Cardiac muscle cell (in vitro differentiated cells and primary cell): Measurements from ENCODE around the gene BCL3. TPM values are rescaled to one million over a fixed set of nuclear protein-coding genes. Genes with fewer than 3 reads are reported as not detected.

Experiments used
- DNase-seq, 2 donors: peaks; one replicate each; pipeline versions ENCODE4 v3.0.0 to v3.0.0-alpha.2; 2010 to 2017; ENCODE audit warnings: low read depth in 1 of 2, low spot score in 1 of 2
- H3K27ac ChIP-seq: fragments of 200-600 bp; sonication (generic); 2 replicates; pipeline ENCODE4 v1.5.1; 2016
- H3K27me3 ChIP-seq: fragments of 200-600 bp; sonication (generic); 2 replicates; pipeline ENCODE4 v1.6.0; 2016; ENCODE audit warnings: control low read depth
- H3K36me3 ChIP-seq: fragments of 200-600 bp; sonication (generic); 2 replicates; pipeline ENCODE4 v1.5.1; 2016; ENCODE audit warnings: control low read depth
- H3K4me1 ChIP-seq: fragments of 200-600 bp; sonication (generic); 2 replicates; pipeline ENCODE4 v1.8.1; 2017; ENCODE audit warnings: low read depth, mild to moderate bottlenecking, mixed run types
- H3K4me3 ChIP-seq: fragments of 200-600 bp; sonication (generic); 2 replicates; pipeline ENCODE4 v1.5.1; 2016; ENCODE audit warnings: mild to moderate bottlenecking
- H3K9me3 ChIP-seq: fragments of 200-600 bp; sonication (generic); 2 replicates; pipeline ENCODE4 v1.5.1; 2017; ENCODE audit warnings: low read depth, mild to moderate bottlenecking, control low read depth
- polyA plus RNA-seq: library from polyadenylated mRNA; unstranded; fragments of >200 nt; fragmentation: Nextera tagmentation; extraction: Ambion mirVana; gene quantifications from 2 replicates; pipeline ENCODE4 v1.2.1, GENCODE V29; 2016
- total RNA-seq: library from RNA; depleted of rRNA; stranded (reverse); fragments of >200 nt; gene quantifications from 2 replicates; pipeline ENCODE4 v1.2.3, GENCODE V29; 2016
- TF ChIP-seq, protein P1 (sequence below): IDR thresholded peaks from 2 replicates; pipeline ENCODE4 v1.5.1; 2012; ENCODE audit warnings: low read depth, mild to moderate bottlenecking, low read length

Gene BCL3
- total and polyA plus RNA-seq, 2 experiments from 2014 or later, result 12.4 to 15.3 TPM

DNA sequence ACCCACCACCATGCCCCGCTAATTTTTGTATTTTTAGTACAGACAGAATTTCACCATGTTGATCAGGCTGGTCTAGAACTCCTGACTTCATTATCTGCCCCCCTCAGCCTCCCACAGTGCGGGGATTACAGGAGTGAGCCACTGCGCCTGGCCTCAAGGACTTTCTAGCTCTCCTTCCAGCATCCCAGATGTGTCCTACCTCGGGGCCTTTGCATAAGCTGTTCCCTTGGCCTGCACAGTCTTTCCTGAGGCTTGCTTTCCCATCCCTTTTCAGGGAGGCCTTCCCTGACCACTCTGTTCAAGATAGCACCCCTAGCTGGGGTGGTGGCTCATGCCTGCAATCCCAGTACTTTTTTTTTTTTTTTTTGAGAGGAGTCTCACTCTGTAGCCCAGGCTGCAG, 46.1 kb downstream of the BCL3 start:
- Histone ChIP-seq H3K4me1 (peaks cover 7% of the 10 kb centered on the region), H3K9me3 (no peaks in the 10 kb centered on the region), H3K27ac (no peak overlapping the region), H3K36me3 (no peaks in the 10 kb centered on the region), H3K27me3 (no peaks in the 10 kb centered on the region), H3K4me3 (no peak overlapping the region)
- TF ChIP-seq, protein P1, sequence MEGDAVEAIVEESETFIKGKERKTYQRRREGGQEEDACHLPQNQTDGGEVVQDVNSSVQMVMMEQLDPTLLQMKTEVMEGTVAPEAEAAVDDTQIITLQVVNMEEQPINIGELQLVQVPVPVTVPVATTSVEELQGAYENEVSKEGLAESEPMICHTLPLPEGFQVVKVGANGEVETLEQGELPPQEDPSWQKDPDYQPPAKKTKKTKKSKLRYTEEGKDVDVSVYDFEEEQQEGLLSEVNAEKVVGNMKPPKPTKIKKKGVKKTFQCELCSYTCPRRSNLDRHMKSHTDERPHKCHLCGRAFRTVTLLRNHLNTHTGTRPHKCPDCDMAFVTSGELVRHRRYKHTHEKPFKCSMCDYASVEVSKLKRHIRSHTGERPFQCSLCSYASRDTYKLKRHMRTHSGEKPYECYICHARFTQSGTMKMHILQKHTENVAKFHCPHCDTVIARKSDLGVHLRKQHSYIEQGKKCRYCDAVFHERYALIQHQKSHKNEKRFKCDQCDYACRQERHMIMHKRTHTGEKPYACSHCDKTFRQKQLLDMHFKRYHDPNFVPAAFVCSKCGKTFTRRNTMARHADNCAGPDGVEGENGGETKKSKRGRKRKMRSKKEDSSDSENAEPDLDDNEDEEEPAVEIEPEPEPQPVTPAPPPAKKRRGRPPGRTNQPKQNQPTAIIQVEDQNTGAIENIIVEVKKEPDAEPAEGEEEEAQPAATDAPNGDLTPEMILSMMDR, result no peak
- DNase-seq, result no peak

DNA sequence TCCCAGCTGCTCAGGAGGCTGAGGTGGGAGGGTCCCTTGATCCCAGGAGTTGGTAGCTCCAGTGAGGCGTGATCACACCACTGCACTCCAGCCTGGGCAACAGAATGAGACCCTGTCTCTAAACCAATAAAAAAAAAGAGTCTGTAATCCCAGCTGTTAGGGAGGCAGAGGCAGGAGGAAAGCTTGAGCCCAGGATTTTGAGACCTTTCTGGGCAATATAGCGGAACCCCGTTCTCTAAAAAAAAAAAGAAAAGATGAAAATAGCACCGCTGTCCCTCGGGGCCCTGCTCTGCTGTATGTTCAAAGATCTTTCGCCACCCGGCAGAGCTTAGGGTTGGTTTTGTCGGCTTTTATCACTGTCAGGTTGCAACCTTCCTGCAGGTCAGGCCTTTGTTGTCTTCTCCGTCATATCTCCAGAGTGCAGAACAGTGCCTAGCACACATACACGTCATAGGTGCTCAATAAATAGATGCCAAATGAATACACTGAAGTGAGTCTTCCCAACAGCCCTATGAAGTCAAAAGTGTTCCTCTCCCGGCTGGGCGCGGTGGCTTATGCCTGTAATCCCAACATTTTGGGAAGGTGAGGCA, 47.0 kb downstream of the BCL3 start:
- no peaks in the 10 kb centered on the region for H3K27me3 ChIP-seq
- no peaks in the 10 kb centered on the region for H3K36me3 ChIP-seq
- TF ChIP-seq, protein P1, result no peak
- H3K4me1 ChIP-seq, result peaks cover 7% of the 10 kb centered on the region
- no peak for DNase-seq
- no peak overlapping the region for H3K4me3 ChIP-seq
- no peaks in the 10 kb centered on the region for H3K9me3 ChIP-seq
- no peak overlapping the region for H3K27ac ChIP-seq

GRCh38 chr19:44796701-44797115, 48.2 kb downstream of the BCL3 start:
- Histone ChIP-seq H3K4me3 (no peak overlapping the region), H3K4me1 (peaks cover 7% of the 10 kb centered on the region), H3K9me3 (no peaks in the 10 kb centered on the region), H3K27ac (peak overlapping the region; percentile 91), H3K36me3 (no peaks in the 10 kb centered on the region), H3K27me3 (no peaks in the 10 kb centered on the region)
- TF ChIP-seq, protein P1, result no peak
- DNase-seq, result peak; percentile 51 to 52

DNA sequence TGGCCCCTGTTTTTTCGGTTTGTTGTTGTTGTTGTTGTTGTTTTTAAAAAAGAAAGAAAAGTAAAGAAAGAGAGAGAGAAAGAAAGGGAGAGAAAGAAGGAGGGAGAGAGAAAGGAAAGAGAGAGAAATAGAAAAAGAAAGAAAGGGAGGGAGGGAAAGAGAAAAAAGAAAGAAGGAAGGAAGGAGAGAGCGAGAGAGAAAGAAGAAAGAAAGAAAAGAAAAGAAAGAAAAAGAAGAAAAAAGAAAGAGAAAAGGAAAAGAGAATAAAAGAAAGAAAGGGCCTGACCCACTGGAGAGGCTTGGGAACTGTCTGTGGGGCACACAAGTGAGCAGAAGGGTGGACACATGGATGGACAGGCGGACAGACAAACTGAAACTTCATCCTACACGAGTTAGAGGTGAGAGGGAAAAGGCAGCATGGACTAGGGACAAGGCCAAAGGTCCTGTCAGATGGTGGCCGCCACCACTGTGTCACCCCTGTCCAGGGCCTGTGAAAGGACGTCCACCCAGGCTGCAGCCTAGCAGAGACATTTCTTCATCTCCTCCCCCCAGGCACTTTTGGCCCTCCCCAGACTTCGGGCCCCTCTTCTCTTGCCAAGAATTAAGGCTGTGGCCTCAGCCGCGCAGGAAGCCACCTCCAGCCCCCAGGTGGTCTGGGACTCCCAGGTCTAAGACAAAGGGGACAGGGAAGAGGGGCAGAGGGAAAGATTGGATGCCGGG, 51.3 kb downstream of the BCL3 start:
- Histone ChIP-seq H3K36me3 (no peaks in the 10 kb centered on the region), H3K4me1 (peaks cover 7% of the 10 kb centered on the region), H3K27ac (peak overlapping the region; percentile 6), H3K9me3 (no peaks in the 10 kb centered on the region), H3K27me3 (no peaks in the 10 kb centered on the region), H3K4me3 (no peak overlapping the region)
- DNase-seq, result no peak
- TF ChIP-seq, protein P1, result no peak

DNA sequence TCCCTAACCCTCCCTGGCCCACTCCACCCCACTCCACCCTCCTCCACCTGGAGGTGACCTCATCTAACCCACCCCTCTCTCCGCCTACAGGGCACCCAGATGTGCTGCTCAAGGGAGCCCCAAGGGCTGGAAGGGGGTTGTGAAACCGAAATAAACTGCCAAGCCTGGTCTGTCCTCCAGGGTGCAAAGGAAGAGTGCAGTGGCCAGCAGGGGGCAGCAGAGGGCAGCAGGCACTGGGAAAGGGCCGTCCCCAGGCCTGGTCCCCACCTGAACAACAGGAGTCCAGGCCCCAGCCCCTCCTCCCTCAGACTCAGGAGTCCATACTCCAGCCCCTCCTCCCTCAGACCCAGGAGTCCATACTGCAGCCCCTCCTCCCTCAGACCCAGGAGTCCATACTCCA, 52.0 kb downstream of the BCL3 start:
- Histone ChIP-seq H3K36me3 (no peaks in the 10 kb centered on the region), H3K9me3 (no peaks in the 10 kb centered on the region), H3K27ac (peak overlapping the region; percentile 6), H3K4me1 (peaks cover 7% of the 10 kb centered on the region), H3K4me3 (no peak overlapping the region), H3K27me3 (no peaks in the 10 kb centered on the region)
- TF ChIP-seq, protein P1, result peak; percentile 93
- DNase-seq, result peak; percentile 83 to 91
